HL-60 (cell line): ENCODE results near the gene TADA2A.

Source experiments
- DNase-seq, 2 experiments: peaks; one replicate each; pipeline ENCODE4 v3.0.0-alpha.2; 2010 to 2020; ENCODE audit warnings: low read depth in 1 of 2, low spot score in 1 of 2
- H3K27ac ChIP-seq: fragments of 250-450 bp; sonication (Bioruptor Pico); replicated peaks from 2 replicates; pipeline ENCODE4 v1.5.1; 2020; ENCODE audit warnings: mild to moderate bottlenecking, moderate library complexity
- H3K27me3 ChIP-seq: fragments of 250-450 bp; sonication (Bioruptor Pico); 2 replicates; pipeline ENCODE4 v1.5.1; 2021; ENCODE audit warnings: mild to moderate bottlenecking, moderate library complexity; ENCODE audit not compliant: insufficient read depth, poor library complexity, severe bottlenecking
- H3K4me3 ChIP-seq: replicated peaks from 2 replicates; pipeline ENCODE4 v1.5.1; 2011; ENCODE audit warnings: mild to moderate bottlenecking, control low read depth, low read length; ENCODE audit not compliant: insufficient read depth
- CTCF ChIP-seq: IDR thresholded peaks from one replicate; pipeline ENCODE4 v1.5.1; 2011; ENCODE audit warnings: low read length, control low read depth, inconsistent platforms; ENCODE audit not compliant: insufficient read depth
- GABPA ChIP-seq: IDR thresholded peaks from 2 replicates; pipeline ENCODE4 v1.6.1; 2012; ENCODE audit warnings: low read depth
- POLR2AphosphoS5 ChIP-seq: IDR thresholded peaks from 2 replicates; pipeline ENCODE4 v1.6.1; 2012; ENCODE audit warnings: low read depth
- REST ChIP-seq: IDR thresholded peaks from 2 replicates; pipeline ENCODE4 v1.6.1; 2012; ENCODE audit warnings: low read depth; ENCODE audit not compliant: insufficient replicate concordance
- SPI1 ChIP-seq: IDR thresholded peaks from 2 replicates; pipeline ENCODE4 v1.6.1; 2012; ENCODE audit warnings: low read depth, mild to moderate bottlenecking, borderline replicate concordance

TADA2A gene

DNA sequence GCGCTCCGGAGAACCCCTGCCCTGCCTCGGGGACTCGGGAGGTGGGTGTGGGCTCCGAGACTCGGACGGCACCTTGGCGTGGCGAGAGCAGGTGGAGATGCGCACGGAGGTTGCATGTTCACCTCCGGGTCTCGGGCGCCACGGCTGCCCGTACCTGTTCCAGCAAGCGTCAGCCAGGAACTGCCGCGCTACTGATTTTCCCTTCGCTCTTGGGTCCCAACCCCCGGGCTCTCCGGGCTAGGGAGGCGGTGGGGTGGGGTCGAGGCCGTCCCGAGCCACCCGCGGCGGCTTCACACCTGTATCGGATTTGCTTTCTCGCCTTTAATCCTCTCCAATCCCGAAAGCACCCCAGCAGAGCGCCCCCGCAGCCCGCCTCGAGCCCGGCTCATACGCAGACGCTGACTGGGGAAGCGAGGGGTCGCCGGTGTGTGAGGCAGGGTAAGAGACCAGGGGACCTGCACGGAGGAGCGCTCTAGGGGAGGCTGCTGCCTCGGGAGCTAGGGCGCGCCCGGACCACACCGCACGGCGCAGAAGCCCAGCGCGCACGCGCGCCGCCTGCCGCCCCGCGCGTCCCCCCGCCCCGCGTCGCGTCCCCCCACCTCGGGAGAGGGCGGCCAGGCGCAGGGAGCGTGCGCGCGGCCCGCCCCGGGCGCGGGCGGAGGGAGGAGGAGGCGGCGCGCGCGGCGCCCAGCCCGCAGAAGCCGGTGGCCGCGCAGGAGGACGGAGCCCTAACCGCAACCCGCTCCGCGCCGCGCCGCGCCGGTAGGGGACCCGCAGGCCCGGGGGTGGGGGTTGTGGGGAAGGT lies 82.7 kb downstream of the TADA2A start, which contains the start of gene DUSP14:
DUSP14 (plus strand) TSS at position 695 of the 805 bp plus-strand sequence. CDS start 22,382 bp downstream, outside the sequence.
- Histone ChIP-seq H3K27me3 (no peaks in the 10 kb centered on the region), H3K27ac (peak within 1 kb of the TSS; percentile 74), H3K4me3 (peak within 1 kb of the TSS; percentile 78)
- TF ChIP-seq CTCF (no peak), POLR2AphosphoS5 (0 out of 2 replicates have a peak, but pooled peaks have one; percentile 49)
- DNase-seq = peak; percentile 51 to 66

GRCh38 chr17:37490022-37490587 lies 83.4 kb downstream of the TADA2A start:
- H3K4me3 ChIP-seq = peak overlapping the region; percentile 48
- peak; percentile 36 to 59 for DNase-seq
- no peak for TF ChIP-seq REST
- no peak for TF ChIP-seq CTCF
- no peak for TF ChIP-seq SPI1
- no peak for TF ChIP-seq POLR2AphosphoS5
- TF ChIP-seq GABPA = no peak
- peak overlapping the region; percentile 62 for H3K27ac ChIP-seq
- no peaks in the 10 kb centered on the region for H3K27me3 ChIP-seq

- TF ChIP-seq REST (no peak), CTCF (no peak), POLR2AphosphoS5 (no peak; the same call in 1 of the 2 replicates), SPI1 (no peak; the same call in 1 of the 2 replicates), GABPA (no peak)
- peak overlapping the region; percentile 62 for H3K27ac ChIP-seq
- H3K27me3 ChIP-seq = no peaks in the 10 kb centered on the region
- DNase-seq = peak; percentile 27 to 49
- peak overlapping the region; percentile 48 for H3K4me3 ChIP-seq
These were observed 84.2 kb downstream of the TADA2A start for GRCh38 chr17:37490638-37491614.
